ENCODE data around the gene PIK3C2G. TPM values are rescaled to one million over a fixed set of nuclear protein-coding genes. Genes with fewer than 3 reads are reported as not detected.
"Not testable (repeated sequence)": the region's sequence is repeated elsewhere in the genome, so short reads cannot be mapped to it uniquely, and the experiment has no call there.

PIK3C2G gene
- polyA plus RNA-seq, 1 of the 3 experiments (the other 2 are of a cell fraction), result 0.02 TPM

DNA sequence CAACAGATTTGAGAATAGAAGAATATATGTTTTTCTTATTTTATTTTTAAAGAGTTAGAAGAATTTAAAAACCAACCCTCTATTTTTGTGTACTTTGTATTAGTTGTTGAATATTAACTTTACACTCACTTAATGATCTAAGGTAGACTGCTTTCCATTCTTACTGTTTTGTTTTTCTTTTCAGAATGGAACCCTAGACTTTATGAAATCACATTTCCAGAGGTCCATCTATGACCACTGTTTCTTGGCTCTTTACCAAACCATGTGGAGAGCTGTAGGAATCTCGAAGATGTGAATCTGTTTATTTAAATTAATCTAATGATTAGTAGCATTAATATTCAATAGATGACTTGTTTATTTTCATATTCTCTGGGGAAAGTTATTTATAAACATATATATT is 7.2 kb upstream of the PIK3C2G start:
- Histone ChIP-seq H3K9me2 (no peaks in the 10 kb centered on the region), H3K9me3 (no peaks in the 10 kb centered on the region), H3K4me2 (no peak overlapping the region), H3K79me2 (ENCODE audit: insufficient read depth) (no peaks in the 10 kb centered on the region), H3K9ac (no peak overlapping the region), H3K27me3 (ENCODE audit: insufficient read depth) (no peaks in the 10 kb centered on the region; the same call in 1 of the 2 replicates), H2AFZ (ENCODE audit: low read depth) (no peak overlapping the region), H3K27ac (ENCODE audit: low read depth in 2 of 2, low read length in 1 of 2) (peak overlapping the region in 1 of 2 experiments; percentile 53; a peak in 1 of 4 replicates), H3K4me3 (ENCODE audit: low read depth in 2 of 2, low read length in 1 of 2) (no peak overlapping the region), H3F3A (replicated peaks; ENCODE audit: insufficient read depth) (no peaks in the 10 kb centered on the region), H4K20me1 (ENCODE audit: insufficient read depth) (no peaks in the 10 kb centered on the region), H3K4me1 (ENCODE audit: control insufficient read depth in 1 of 2, insufficient read depth in 2 of 2, low read depth in 1 of 2, low read length in 1 of 2) (no peaks in the 10 kb centered on the region; a peak in 1 of 4 replicates), H3K36me3 (replicated peaks in 1 of 2; ENCODE audit: control insufficient read depth in 1 of 2, insufficient read depth in 2 of 2, low read length in 1 of 2) (no peaks in the 10 kb centered on the region)
- ChIA-PET POLR2A (no interaction called here), CTCF (no interaction called here)
- no peak for DNase-seq
- 0% methylated on average over 1 of the region's 1 CpG for WGBS (ENCODE audit: low lambda C conversion rate)
- TF ChIP-seq EZH2phosphoT487 (IDR thresholded peaks at IDR 0.05; ENCODE audit: borderline replicate concordance, low read depth), result no peak
- TF ChIP-seq, protein P1, sequence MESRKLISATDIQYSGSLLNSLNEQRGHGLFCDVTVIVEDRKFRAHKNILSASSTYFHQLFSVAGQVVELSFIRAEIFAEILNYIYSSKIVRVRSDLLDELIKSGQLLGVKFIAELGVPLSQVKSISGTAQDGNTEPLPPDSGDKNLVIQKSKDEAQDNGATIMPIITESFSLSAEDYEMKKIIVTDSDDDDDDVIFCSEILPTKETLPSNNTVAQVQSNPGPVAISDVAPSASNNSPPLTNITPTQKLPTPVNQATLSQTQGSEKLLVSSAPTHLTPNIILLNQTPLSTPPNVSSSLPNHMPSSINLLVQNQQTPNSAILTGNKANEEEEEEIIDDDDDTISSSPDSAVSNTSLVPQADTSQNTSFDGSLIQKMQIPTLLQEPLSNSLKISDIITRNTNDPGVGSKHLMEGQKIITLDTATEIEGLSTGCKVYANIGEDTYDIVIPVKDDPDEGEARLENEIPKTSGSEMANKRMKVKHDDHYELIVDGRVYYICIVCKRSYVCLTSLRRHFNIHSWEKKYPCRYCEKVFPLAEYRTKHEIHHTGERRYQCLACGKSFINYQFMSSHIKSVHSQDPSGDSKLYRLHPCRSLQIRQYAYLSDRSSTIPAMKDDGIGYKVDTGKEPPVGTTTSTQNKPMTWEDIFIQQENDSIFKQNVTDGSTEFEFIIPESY (IDR thresholded peaks at IDR 0.05; ENCODE audit: borderline replicate concordance, low read depth), result no peak
- TF ChIP-seq, protein P2, sequence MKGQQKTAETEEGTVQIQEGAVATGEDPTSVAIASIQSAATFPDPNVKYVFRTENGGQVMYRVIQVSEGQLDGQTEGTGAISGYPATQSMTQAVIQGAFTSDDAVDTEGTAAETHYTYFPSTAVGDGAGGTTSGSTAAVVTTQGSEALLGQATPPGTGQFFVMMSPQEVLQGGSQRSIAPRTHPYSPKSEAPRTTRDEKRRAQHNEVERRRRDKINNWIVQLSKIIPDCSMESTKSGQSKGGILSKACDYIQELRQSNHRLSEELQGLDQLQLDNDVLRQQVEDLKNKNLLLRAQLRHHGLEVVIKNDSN (IDR thresholded peaks at IDR 0.05; ENCODE audit: borderline replicate concordance, low read depth), result no peak
- TF ChIP-seq POLR2AphosphoS5 (IDR thresholded peaks at IDR 0.05; ENCODE audit: low read depth, low read length), result no peak
- no peak for TF ChIP-seq YY1 (IDR thresholded peaks at IDR 0.05; ENCODE audit: low read depth)
- no peak for TF ChIP-seq RXRA (IDR thresholded peaks at IDR 0.05; ENCODE audit: borderline replicate concordance, low read depth)
- TF ChIP-seq FOXJ3 (CRISPR knock-in tag; IDR thresholded peaks at IDR 0.05), result no peak
- no peak for TF ChIP-seq RFX5 (IDR thresholded peaks at IDR 0.05; ENCODE audit: low read length)

DNA sequence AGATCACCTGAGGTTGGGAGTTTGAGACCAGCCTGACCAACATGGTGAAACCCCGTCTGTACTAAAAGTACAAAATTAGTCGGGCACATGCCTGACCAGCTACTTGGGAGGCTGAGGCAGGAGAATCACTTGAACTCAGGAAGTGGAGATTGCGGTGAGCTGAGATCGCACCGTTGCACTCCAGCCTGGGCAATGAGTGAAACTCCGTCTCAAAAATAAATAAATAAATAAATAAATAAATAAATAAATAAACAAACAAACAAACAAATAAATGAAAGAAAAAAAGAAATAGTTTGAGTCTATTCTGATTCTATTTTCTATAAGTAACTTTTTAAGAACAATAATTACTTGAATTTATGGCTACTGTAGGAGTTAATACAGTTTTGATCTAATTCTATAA is 6.3 kb upstream of the PIK3C2G start:
- POLR2A ChIA-PET; H3K27me3 ChIP-seq (ENCODE audit: insufficient read depth); H2AFZ ChIP-seq (ENCODE audit: low read depth); H3K4me1 ChIP-seq (ENCODE audit: control insufficient read depth in 1 of 2, insufficient read depth in 2 of 2, low read depth in 1 of 2, low read length in 1 of 2); H4K20me1 ChIP-seq (ENCODE audit: insufficient read depth); H3K9ac ChIP-seq; H3K4me2 ChIP-seq; DNase-seq; H3K9me3 ChIP-seq; CTCF ChIA-PET; H3K27ac ChIP-seq (ENCODE audit: low read depth in 2 of 2, low read length in 1 of 2); H3K79me2 ChIP-seq (ENCODE audit: insufficient read depth); H3F3A ChIP-seq (replicated peaks; ENCODE audit: insufficient read depth); H3K36me3 ChIP-seq (replicated peaks in 1 of 2; ENCODE audit: control insufficient read depth in 1 of 2, insufficient read depth in 2 of 2, low read length in 1 of 2); H3K4me3 ChIP-seq (ENCODE audit: low read depth in 2 of 2, low read length in 1 of 2); H3K9me2 ChIP-seq: not testable (repeated sequence)
- WGBS (ENCODE audit: low lambda C conversion rate), result 61% methylated on average over 6 of the region's 6 CpGs

DNA sequence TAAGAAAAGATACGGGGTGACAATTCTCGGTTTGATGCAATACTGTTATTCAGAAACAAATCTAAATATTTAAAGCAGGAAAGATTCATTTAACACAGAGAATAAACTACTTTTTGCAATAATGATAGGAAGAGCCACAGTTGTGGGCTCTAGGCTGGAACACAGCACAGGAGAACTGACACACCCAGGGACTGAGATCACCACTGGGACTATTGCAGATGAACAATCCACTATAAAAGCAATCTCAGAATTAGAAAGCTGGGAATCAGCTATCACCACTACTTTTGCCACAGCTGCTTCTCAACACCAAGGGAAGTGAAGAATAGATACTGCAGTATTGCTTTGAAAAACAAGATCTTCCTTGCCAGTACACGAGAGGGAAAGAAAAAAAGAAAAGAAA is 4.1 kb upstream of the PIK3C2G start:
- Histone ChIP-seq H3F3A (replicated peaks; ENCODE audit: insufficient read depth) (no peaks in the 10 kb centered on the region), H3K4me3 (ENCODE audit: low read depth in 2 of 2, low read length in 1 of 2) (no peak overlapping the region), H2AFZ (ENCODE audit: low read depth) (0 out of 2 replicates have a peak overlapping the region, but pooled peaks have one; percentile 25), H3K27me3 (ENCODE audit: insufficient read depth) (no peaks in the 10 kb centered on the region; the same call in 1 of the 2 replicates), H4K20me1 (ENCODE audit: insufficient read depth) (no peaks in the 10 kb centered on the region), H3K27ac (ENCODE audit: low read depth in 2 of 2, low read length in 1 of 2) (no peak overlapping the region), H3K4me2 (no peak overlapping the region), H3K36me3 (replicated peaks in 1 of 2; ENCODE audit: control insufficient read depth in 1 of 2, insufficient read depth in 2 of 2, low read length in 1 of 2) (no peaks in the 10 kb centered on the region), H3K9ac (no peak overlapping the region), H3K9me2 (no peaks in the 10 kb centered on the region), H3K4me1 (ENCODE audit: control insufficient read depth in 1 of 2, insufficient read depth in 2 of 2, low read depth in 1 of 2, low read length in 1 of 2) (no peaks in the 10 kb centered on the region; a peak in 1 of 4 replicates), H3K9me3 (no peaks in the 10 kb centered on the region), H3K79me2 (ENCODE audit: insufficient read depth) (no peaks in the 10 kb centered on the region)
- no peak for DNase-seq
- ChIA-PET CTCF (no interaction called here), POLR2A (no interaction called here)
- 3% methylated on average over 3 of the region's 3 CpGs for WGBS (ENCODE audit: low lambda C conversion rate)
- TF ChIP-seq CHD2 (IDR thresholded peaks at IDR 0.05; ENCODE audit: low read length, partially characterized antibody), result no peak
- TF ChIP-seq MXI1 (IDR thresholded peaks at IDR 0.05; ENCODE audit: low read depth, low read length), result no peak
- no peak for TF ChIP-seq MEF2A (IDR thresholded peaks at IDR 0.05; ENCODE audit: borderline replicate concordance, low read depth)
- no peak for TF ChIP-seq RAD21 (IDR thresholded peaks at IDR 0.05; ENCODE audit: low read length)
- no peak for TF ChIP-seq EP300 (IDR thresholded peaks at IDR 0.05; ENCODE audit: borderline replicate concordance in 1 of 2, low read depth in 1 of 2, low read length in 1 of 2)
- no peak for TF ChIP-seq FOXJ3 (CRISPR knock-in tag; IDR thresholded peaks at IDR 0.05)
- no peak for TF ChIP-seq TEAD4 (IDR thresholded peaks at IDR 0.05; ENCODE audit: borderline replicate concordance, insufficient read depth)
- TF ChIP-seq, protein P3, sequence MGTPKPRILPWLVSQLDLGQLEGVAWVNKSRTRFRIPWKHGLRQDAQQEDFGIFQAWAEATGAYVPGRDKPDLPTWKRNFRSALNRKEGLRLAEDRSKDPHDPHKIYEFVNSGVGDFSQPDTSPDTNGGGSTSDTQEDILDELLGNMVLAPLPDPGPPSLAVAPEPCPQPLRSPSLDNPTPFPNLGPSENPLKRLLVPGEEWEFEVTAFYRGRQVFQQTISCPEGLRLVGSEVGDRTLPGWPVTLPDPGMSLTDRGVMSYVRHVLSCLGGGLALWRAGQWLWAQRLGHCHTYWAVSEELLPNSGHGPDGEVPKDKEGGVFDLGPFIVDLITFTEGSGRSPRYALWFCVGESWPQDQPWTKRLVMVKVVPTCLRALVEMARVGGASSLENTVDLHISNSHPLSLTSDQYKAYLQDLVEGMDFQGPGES (IDR thresholded peaks at IDR 0.05; ENCODE audit: low read depth, low read length), result no peak
- TF ChIP-seq, protein P1 (IDR thresholded peaks at IDR 0.05; ENCODE audit: borderline replicate concordance, low read depth), result no peak
- TF ChIP-seq, protein P4, sequence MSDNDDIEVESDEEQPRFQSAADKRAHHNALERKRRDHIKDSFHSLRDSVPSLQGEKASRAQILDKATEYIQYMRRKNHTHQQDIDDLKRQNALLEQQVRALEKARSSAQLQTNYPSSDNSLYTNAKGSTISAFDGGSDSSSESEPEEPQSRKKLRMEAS (IDR thresholded peaks at IDR 0.05; ENCODE audit: low read depth), result no peak

Measured in SK-N-SH (cell line).